RWPE2 (cell line): Measurements from ENCODE around the gene ANK2.

Experiments
- ATAC-seq: fragments of 200-7000 bp; cut with Tn5 transposase; 3 replicates; pipeline ENCODE4 v1.9.1; 2021; ENCODE audit warnings: low read depth
- DNase-seq: peaks from one replicate; pipeline ENCODE4 v3.0.0-alpha.2; 2020; ENCODE audit warnings: low spot score
- H3K27ac ChIP-seq: fragments of 450-650 bp; 2 replicates; pipeline ENCODE4 v1.5.1; 2017; ENCODE audit warnings: mild to moderate bottlenecking; ENCODE audit not compliant: poor library complexity, severe bottlenecking
- H3K27me3 ChIP-seq: fragments of 250-450 bp; sonication (Bioruptor Pico); 2 replicates; pipeline ENCODE4 v1.5.1; 2021; ENCODE audit warnings: mild to moderate bottlenecking, moderate library complexity; ENCODE audit not compliant: insufficient read depth, poor library complexity, severe bottlenecking
- H3K36me3 ChIP-seq: fragments of 250-450 bp; sonication (Bioruptor Pico); 2 replicates; pipeline ENCODE4 v1.5.1; 2020; ENCODE audit warnings: low read depth, mild to moderate bottlenecking, moderate library complexity
- H3K4me1 ChIP-seq: fragments of 250-450 bp; sonication (Bioruptor Pico); 2 replicates; pipeline ENCODE4 v1.5.1; 2021; ENCODE audit warnings: mild to moderate bottlenecking, moderate library complexity; ENCODE audit not compliant: insufficient read depth, poor library complexity, severe bottlenecking
- H3K4me3 ChIP-seq: fragments of 250-450 bp; sonication (Bioruptor Pico); 2 replicates; pipeline ENCODE4 v1.5.1; 2021; ENCODE audit warnings: mild to moderate bottlenecking, moderate library complexity; ENCODE audit not compliant: severe bottlenecking
- H3K9me3 ChIP-seq: fragments of 250-450 bp; sonication (Bioruptor Pico); 2 replicates; pipeline ENCODE4 v1.5.1; 2021; ENCODE audit warnings: mild to moderate bottlenecking, moderate library complexity; ENCODE audit not compliant: severe bottlenecking
- TF ChIP-seq, protein P1 (sequence below): fragments of 450-650 bp; IDR thresholded peaks from one replicate; pipeline ENCODE4 v1.5.1; 2017; ENCODE audit warnings: mild to moderate bottlenecking, moderate library complexity; ENCODE audit not compliant: poor library complexity, severe bottlenecking

The ANK2 gene

DNA sequence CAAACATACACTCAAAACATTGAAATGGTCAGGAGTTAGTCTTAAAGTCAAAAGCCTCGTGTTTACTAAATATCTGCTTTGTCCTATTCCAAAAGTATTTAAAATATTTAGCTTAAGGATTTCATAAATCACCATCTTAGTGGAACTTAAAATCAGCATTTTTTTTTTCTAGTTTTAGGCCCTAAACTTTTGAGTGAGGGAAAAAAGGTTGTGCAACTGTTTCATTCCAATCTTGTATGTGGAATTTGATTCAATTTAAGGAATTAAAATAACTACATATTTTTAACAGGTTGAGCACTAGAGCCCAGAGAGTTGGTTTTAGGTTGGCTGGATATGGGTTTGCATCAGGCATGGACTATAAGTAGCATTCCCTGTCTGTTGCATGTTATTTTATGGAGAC is 35.7 kb upstream of the ANK2 start:
- DNase-seq = no peak
- no peaks in the 10 kb centered on the region for H3K27me3 ChIP-seq
- no peak for ATAC-seq
- TF ChIP-seq, protein P1, sequence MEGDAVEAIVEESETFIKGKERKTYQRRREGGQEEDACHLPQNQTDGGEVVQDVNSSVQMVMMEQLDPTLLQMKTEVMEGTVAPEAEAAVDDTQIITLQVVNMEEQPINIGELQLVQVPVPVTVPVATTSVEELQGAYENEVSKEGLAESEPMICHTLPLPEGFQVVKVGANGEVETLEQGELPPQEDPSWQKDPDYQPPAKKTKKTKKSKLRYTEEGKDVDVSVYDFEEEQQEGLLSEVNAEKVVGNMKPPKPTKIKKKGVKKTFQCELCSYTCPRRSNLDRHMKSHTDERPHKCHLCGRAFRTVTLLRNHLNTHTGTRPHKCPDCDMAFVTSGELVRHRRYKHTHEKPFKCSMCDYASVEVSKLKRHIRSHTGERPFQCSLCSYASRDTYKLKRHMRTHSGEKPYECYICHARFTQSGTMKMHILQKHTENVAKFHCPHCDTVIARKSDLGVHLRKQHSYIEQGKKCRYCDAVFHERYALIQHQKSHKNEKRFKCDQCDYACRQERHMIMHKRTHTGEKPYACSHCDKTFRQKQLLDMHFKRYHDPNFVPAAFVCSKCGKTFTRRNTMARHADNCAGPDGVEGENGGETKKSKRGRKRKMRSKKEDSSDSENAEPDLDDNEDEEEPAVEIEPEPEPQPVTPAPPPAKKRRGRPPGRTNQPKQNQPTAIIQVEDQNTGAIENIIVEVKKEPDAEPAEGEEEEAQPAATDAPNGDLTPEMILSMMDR = no peak
- no peaks in the 10 kb centered on the region for H3K36me3 ChIP-seq
- H3K4me1 ChIP-seq = no peaks in the 10 kb centered on the region
- no peaks in the 10 kb centered on the region for H3K9me3 ChIP-seq
- no peak overlapping the region for H3K4me3 ChIP-seq
- no peak overlapping the region for H3K27ac ChIP-seq

DNA sequence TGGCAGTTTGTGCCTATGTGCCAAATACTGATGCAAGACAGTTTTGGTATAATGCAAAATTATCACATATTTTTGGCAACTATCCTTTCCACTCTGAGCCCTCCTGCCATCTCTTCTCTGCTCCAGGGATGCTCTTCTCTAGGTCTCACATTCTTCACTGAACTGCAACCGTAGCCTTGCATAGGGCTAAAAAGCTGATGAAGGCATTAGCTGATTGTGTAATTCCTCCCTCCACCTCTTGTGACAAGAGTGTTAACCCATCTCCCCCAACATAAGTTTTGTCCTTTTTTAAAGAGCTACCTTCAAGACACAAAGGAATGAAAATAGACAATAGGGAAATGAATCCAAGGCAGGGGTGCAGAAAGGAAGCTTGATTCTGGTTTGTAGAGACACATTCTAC is 33.1 kb upstream of the ANK2 start:
- Histone ChIP-seq H3K4me3 (no peak overlapping the region), H3K27me3 (peaks cover 3% of the 10 kb centered on the region), H3K9me3 (no peaks in the 10 kb centered on the region), H3K27ac (no peak overlapping the region), H3K4me1 (no peaks in the 10 kb centered on the region), H3K36me3 (no peaks in the 10 kb centered on the region)
- DNase-seq (no peak), ATAC-seq (no peak)
- TF ChIP-seq, protein P1 = no peak

GRCh38 chr4:113020966-113021365 is 28.5 kb upstream of the ANK2 start:
- no peaks in the 10 kb centered on the region for H3K9me3 ChIP-seq
- ATAC-seq = no peak
- DNase-seq = no peak
- no peaks in the 10 kb centered on the region for H3K4me1 ChIP-seq
- H3K36me3 ChIP-seq = no peaks in the 10 kb centered on the region
- H3K27ac ChIP-seq = no peak overlapping the region
- H3K4me3 ChIP-seq = no peak overlapping the region
- H3K27me3 ChIP-seq = peaks cover 3% of the 10 kb centered on the region
- TF ChIP-seq, protein P1 = no peak

GRCh38 chr4:113024388-113024787 is 25.1 kb upstream of the ANK2 start:
- no peaks in the 10 kb centered on the region for H3K36me3 ChIP-seq
- H3K4me1 ChIP-seq = no peaks in the 10 kb centered on the region
- no peak overlapping the region for H3K27ac ChIP-seq
- TF ChIP-seq, protein P1 = no peak
- H3K9me3 ChIP-seq = no peaks in the 10 kb centered on the region
- no peaks in the 10 kb centered on the region for H3K27me3 ChIP-seq
- DNase-seq = no peak
- no peak overlapping the region for H3K4me3 ChIP-seq
- ATAC-seq = no peak

DNA sequence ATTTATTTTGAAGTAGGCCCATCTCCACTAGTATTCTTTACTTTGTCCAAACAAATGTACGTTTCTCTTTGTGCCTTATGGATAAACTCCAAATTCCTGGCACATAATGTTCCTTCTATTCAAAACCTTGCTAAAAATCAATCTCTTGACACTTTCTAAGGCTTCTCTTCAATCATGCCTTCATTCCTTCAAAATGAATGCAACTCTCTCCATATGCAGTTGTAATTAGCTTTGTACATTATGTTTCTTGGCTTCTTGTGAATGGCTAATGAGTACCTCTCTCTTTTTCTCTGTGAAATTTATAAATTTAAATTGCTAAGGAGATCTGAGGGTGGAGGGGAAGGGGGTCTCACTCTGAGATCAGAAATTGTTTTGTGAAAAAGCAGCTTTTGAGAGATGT is 24.0 kb upstream of the ANK2 start:
- no peaks in the 10 kb centered on the region for H3K9me3 ChIP-seq
- no peaks in the 10 kb centered on the region for H3K4me1 ChIP-seq
- H3K4me3 ChIP-seq = no peak overlapping the region
- no peaks in the 10 kb centered on the region for H3K36me3 ChIP-seq
- H3K27me3 ChIP-seq = no peaks in the 10 kb centered on the region
- ATAC-seq (no peak), DNase-seq (no peak)
- TF ChIP-seq, protein P1 = no peak
- H3K27ac ChIP-seq = no peak overlapping the region
